GM18520 (cell line): Measurements from ENCODE around the gene KRT31.
"Not testable (repeated sequence)": the region's sequence is repeated elsewhere in the genome, so short reads cannot be mapped to it uniquely, and the experiment has no call there.

Experiments
- ATAC-seq: cut with Tn5 transposase; IDR thresholded peaks from one replicate; pipeline ENCODE4 v1.9.1; 2021; ENCODE audit not compliant: unreplicated experiment

The KRT31 gene

DNA sequence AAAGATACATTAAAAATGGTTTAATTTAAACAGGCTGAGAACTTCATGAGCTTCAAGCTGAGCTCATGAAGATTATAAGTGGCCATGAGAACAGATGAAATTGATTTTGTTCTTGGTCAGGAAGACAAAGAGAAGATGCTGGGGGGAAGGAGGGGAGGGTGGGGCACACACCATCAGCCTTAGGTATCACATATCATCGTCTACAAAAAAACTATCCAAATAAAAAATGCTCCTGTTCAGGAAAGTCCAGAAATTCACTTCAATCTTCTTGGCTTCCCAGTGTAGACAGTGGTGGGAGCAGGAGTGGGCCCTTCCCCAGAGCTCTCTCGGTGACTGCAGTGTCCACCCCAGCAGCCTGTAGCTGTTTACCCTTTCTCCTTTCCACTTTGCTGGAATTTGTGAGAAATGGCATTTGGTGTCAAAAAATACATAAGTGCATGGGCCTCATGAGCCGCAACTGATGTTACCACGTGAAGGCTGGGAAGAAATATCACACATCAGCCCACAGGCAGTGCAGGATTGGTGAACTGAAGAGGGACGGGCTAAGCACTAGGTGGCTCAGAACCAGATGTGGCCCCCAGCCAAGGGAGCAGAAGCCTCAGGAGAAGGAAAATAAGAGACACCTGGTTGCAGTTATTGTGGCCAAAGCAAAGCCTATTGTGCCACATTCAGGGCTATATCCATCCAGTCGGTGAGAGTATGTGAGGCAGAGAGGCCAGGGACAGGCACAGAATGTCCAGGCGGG, 20.9 kb upstream of the KRT31 start:
- ATAC-seq, result no peak

DNA sequence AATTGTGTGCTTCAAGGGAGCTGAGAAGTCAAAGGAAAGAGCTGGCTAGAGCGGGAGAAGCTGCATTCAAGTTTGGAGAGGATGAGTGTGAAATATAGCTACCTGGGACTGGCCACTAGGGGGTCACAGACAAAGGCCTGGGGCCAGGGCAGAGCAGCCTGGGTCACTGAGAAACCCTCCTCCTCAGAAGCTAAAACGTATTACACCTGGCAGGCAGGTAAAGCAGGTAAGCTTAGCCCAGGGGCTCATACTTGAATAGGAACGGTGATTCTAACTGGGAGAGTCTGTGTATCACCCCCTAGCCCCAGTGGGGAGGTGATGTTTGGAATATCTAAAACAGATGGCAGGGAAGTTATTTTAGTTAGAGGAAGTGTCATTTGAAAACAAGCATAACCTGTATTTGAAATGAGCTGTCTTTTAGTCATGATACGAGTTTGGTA, 20.2 kb upstream of the KRT31 start:
- ATAC-seq, result no peak

DNA sequence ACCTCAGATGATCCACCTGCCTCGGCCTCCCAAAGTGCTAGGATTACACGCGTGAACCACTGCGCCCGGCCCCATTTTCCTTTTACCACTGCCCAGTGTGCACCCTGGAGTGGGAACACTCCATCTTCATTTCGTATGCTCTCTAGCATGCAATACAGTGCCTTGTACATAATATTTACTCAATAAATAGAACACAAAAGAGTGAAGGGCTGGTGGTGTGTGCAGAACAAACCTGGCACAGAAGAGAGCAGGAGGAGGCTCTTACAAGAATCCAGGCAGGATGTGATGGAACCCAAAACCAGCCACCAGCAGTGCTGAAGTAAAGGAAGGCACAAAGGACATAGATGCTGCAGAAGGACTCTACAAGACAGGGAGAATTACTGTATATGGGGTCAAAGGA, 19.7 kb upstream of the KRT31 start:
- no peak for ATAC-seq

DNA sequence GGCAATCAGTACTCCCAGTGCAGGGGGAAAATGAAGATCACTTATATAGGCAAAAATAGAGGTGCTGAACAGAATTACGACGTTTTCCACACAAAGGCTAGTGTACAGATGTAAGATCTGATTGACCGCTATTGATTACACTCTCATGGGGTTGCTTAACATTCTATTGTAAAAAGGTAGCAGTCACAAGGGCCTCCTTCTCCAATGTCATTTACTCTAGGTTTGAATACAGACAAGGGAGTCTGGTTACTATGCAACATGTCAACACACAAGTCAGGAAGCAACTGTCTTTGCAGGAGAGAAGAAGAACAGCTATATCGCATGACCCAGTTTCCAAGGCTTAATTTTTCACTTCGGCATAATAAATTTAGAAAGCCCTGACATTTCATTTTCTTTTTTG, 19.1 kb upstream of the KRT31 start:
- ATAC-seq, result no peak

DNA sequence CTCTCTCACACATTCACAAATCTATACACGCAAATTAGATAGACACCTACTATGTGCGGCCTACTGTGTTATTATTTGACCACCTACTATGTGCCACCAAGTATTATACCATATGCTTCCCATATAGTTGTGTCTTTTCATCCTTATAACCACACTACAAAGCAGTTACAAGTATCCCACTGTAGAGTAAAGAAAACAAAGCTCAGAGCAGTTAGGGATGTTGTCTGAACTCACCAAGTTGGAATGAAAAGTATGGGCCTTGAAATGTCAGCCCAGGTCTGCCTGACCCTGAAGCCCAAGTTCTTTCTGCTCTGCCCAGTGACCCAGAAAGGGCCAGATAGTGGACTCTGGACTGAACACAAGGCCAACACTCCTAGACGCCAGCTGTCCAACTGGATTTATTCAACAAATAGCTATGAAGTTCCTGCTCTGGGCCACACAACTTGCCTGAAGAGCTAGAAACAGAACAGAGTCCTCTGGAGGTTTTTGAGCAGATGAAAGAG, 18.5 kb upstream of the KRT31 start:
- no peak for ATAC-seq

DNA sequence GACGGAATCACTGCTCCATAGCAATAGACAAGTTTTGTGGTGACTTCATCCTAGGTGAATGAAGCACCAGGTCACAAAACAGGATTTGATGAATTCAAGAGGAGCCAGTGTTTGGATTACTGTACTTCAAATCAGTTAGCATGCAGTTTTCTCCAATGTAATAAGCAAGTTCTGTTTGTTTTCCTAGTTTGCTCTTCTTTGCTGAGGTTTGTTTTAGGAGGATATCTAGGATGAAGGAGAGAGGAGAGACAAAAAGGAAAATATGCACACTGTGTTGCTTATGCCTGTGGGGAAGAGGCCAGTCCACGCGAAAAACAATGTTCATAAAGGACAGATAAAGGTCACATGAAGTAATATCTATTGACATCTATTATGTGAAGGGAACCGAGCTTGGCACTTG, 18.0 kb upstream of the KRT31 start:
- ATAC-seq, result no peak

DNA sequence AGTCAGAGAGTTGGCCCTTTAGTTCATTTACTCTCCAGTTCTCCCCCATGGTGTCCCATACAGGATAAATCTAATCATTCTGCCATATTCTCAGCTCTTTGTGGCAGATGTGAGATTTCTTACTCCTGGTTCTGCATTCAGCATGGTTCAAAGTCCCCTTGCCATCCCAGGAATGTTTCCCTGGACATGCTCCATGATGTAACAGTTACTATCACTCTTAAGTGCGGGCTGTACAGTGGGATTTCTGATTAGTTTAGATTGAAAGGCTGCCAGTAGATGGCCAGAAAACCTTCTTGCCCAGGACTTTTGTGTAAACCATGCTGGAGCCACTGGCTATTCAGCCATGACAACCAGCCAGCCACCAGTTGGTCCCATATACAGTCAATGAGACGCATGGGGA, 16.6 kb upstream of the KRT31 start:
- no peak for ATAC-seq

DNA sequence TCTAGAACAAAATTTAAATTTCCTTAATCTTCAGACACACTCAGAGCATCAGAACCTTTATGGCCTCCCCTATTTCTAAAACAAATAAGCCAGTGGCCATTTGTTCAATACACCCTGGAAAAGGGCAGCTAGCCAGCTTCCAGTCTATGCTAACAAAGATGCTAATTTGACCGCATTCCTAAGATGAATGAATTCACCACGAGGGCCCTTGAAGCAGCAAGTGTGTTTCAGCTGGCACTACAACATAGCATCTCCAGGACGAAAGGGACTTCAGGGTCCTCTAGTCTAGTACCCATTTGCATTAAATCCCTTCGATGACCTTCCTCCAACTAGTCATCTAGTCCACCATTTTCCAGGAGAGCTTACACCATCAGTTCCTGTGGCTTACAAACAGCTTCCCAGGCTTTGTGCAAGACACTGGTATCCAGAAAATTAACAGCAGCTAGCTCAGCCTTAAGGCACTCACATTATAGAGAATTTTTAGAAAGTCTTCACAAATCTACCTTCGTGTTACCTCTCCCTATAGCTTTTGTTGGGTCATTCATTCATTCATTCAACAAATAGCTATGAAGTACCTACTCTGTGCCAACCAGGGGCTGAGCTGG, 16.0 kb upstream of the KRT31 start:
- no peak for ATAC-seq

DNA sequence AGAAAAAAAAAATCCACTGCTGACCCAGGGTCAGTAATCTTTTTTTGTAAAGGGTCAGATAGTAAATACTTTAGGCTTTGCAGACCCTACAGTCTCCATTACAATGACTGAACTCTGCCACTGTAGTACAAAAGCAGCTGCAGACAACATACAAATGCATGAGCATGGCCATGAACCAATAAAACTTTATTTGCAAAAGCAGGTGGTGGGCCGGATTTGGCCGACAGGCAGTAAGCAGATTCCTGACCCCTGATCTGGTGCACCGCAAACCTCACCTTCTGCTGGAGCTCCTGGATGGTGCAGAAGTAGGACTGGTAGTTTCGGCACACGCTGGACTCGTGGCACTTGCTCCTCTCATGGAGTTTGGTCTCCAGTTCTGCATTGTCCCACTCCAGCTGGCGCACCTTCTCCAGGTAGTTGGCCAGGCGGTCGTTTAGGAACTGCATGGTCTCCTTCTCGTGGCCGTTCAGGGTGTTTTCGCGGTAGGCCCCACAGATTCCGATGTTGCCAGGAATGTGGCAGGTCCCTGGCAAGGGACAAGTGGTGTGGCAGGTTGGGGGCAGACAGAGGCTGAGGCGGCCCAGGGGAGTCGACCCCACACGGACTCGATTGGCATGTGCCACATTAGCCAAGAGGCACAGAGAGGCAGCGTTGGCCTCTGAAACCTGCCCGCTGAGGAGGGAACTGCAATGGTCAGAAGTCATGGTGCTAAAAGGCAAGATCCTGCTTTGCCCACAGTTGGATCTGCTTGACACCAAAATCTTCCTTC, 13.8 kb upstream of the KRT31 start:
- no peak for ATAC-seq

DNA sequence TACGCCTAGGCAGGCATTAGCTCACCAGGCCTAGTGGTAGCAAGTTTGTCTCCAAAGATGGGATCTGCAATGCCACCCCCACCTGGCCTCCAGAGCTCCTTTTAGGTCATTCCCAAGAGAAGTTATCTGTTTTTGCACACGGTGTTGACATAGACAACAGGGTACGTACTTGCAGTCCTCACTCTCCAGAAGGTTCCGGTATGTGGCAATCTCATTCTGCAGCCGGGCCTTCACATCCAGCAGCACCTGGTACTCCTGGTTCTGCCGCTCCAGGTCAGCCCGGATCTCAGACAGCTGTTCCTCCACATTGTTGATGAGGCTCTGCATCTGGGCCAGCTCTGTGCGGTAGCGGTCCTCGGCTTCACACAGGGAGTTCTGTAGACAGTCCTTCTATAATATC, 9.8 kb upstream of the KRT31 start:
- no peak for ATAC-seq

DNA sequence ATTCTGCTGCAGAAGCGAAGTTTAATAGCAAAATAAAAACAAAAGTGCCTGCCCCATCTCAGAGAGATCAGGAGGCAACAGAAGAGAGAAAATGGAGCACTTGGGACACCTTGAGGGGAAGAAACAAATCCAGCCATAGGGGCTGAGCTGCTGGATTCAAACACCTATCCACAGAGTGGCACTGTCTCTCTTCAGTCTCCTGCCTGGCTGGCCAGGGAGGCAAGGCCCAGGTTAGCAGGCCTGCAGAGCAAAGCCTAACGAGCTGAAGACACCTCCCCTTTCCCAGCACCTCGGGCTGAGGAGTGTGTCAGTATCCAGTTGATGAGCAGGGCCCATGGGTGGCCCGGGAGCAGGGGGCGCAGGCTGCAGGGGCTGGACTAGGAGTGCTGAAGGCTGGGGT, 8.8 kb upstream of the KRT31 start:
- no peak for ATAC-seq

DNA sequence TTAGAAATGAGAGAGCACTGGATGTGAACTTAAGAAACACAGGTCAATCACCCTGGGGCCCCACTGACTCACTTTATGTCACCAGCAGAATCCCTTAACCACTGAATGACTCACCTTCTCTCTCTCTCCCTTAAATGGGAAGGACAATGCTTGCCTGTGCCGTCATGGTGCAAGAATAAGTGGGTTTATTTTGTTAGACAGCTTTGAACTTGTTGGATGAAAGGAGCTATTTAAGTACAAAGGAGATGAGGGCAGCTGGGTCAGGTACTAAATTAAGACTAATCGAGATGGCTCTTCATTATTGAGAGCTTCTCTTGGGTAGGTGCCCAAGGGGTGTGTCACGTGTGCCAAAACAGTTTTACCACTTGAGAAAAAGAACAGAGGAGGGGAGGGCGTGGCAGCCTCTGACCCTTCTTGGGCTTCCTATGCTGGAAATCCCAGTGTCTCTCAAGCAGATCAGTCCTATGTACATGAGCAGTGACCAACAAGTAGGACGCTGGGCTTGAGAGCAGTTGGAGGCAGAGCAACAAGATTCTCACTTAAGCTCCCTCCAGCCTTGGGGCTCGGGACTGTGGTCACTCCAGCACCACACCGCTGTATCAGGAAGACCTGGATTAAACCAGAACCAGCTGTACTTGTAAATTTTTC, 6.7 kb upstream of the KRT31 start:
- ATAC-seq, result no peak

DNA sequence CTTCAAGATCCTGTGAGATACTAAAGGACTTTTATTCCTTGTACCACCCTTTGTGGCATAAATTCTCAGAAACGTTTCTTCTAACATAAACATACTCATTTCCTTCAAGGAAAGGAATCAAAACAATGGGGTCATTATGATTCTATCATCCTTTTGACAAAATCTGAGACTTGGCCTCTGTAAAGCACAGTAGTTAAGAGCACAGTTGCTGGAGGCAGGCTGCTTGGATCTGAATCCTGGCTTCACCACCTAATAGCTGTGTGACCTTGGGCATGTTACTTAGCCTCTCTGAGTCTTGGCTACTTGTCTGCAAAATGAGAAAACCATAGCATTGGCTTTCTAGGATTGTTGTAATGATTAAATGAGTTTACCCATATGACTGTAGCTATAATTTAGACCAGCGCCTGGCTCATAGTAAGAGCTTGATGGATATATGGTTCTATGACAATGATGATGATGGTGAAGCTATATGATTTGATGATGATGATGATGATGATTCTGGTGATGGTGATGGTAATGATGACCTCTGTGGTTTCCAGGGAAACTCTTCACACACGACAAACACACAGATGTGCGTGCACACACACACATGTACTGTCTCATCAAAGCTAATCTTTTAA, 6.1 kb upstream of the KRT31 start:
- no peak for ATAC-seq

DNA sequence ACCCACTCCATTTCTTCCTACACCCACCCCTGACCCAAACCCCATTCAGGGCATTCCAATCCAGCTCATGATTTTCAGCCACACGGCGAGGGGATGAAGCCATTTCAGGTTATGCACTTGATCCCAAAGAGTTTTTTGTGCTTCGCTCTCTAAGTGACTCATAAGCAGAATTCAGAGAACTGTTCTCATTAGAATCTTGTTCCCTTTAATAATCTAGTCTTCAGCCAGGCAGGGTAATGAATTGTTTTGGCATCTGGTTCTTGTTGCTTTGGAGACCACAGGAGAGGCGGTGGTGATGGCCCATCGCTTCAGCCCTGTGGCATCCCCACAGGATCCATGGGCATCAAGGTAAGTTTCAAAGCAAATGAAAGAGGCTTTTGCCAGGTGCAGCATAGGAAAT, 4.8 kb upstream of the KRT31 start:
- no peak for ATAC-seq

DNA sequence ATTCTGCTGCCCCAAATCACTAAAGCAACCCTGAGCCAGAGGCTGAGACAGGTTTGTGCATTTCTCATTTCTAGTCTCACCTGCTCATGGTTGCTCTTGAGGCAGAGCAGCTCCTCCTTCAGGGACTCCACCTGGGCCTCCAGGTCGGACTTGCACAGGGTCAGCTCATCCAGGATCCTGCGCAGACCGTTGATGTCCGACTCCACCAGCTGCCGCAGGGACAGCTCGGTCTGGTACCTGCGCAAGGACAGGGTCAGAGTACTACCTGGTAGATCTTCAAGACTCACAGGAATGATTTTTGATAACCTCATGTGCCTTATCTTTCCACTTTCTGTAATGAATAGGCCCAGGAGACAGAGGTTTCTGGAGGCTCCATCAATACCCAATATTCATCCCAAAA, 1.1 kb downstream of the KRT31 start:
- ATAC-seq, result no peak

DNA sequence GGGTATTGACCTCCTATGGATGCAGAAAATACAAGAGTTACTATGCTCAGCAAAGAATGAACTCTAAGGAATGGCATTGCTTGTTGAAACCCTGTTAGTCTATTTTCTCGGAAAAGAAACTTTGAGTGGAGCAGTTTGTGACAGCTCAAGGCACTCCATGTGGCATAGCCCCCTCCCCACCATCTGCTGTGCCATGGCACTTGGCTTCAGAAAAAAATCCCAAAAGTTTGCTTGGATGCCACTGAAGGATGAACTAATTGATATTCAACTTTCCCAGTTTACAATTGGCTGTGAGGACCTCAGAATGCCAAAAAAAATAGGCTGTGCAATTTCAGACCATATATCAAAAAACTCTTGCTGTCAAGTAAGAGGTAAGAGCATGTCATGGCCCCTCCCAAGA, 1.8 kb downstream of the KRT31 start:
- ATAC-seq, result no peak

DNA sequence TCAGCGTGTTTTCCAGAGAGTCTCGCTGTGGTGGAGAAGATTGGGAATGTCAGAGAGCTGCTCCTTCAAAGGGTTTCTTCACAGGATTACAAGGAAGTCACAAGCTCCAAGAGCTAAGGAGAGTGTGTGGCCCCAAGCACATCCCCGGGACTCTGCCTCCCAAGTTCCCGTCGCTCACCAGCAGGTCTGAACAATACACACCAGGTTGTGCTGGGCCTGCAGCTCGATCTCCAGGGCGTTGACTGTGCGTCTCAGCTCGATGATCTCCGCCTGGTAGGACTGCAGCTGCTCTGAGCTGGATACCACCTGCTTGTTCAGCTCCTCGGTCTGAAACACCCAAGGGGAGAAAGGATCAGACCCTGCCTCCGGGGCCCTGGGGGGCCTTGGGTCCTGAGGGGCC, 2.4 kb downstream of the KRT31 start:
- not testable (repeated sequence) for ATAC-seq

DNA sequence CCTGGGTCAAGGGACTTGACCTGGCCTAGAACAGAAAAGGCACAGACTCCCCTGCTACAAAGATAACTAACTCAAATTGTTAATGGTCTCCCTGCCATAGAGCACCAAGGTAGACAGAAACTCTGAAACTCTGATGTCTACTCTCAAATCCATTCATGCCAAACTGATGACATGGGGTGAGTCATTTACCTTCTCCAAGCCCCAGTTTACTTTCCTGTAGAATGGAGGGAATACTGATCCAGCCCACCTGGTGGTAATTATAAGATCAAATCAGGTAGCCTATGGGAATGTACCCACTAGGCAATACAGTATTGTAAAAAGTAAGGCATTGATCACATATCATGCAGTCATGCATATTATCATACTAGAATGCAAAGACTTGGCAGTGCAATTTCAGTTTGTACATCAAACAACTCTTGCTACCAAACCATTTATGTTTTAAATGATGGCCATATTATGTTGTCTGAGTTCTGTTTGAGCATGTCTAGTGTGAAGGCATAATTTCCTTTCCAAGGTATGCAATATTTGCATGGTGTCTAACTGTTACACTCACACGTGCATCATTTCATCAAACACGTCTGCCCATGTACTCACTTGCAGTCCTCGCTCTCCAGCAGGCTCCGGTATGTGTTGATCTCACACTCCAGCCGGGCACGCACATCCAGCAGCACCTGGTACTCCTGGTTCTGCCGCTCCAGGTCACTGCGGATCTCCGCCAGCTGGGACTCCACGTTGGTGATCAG, 3.0 kb downstream of the KRT31 start:
- no peak for ATAC-seq

DNA sequence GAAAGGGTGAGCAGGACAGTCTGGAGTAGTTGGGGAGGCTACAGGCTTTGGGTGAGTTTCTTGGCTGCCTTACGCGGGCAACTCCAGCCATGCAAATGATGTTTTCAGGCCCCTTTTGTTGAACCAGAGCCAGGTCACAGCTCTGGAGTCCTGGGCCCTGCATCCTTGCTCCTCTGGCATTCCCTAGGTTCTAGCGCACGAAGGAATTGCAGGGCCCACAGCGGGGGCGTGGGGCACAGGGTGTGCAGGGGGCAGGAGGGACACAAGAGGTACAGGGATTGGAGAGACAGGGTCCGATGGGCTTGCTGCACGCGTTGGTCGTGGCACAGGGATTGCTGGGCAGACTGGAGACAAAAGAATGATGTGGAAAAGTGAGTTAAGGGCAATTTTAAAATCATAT, 3.6 kb downstream of the KRT31 start:
- no peak for ATAC-seq

DNA sequence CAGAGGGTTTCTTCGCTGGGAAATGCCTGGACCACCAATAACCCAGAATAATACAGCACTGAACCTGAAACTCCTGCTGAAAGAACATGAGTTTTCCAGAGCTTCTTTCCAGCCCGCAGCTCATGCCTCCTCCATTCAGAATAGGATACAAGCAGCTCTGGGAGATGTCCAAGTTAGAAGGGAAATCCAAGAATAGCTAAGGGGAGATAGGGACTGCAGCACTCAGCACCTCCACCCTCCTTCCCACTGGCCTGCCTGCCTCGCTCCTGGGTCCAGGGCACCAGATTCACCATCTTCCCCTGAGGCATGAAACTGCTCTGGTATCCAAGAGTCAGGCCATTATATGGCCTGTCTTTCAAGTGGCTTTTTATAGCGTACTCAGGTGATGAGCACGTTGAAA, 4.1 kb downstream of the KRT31 start:
- ATAC-seq, result no peak
